Measurements from ENCODE around the gene COL3A1. TPM values are rescaled to one million over a fixed set of nuclear protein-coding genes. Genes with fewer than 3 reads are reported as not detected.
A peak's percentile ranks its signal among the peaks of the same experiment; 100 is the strongest.

Gene COL3A1
- 0.17 TPM in 1 of 2 replicates, not detected in the other for total RNA-seq (2014; rRNA removed; shearing (Covaris generic))
- polyA plus RNA-seq (2016; fragmentation: Nextera tagmentation; extraction: Ambion mirVana), result 0.31 TPM in 2 replicates
- long read RNA-seq, result 0 reads

GRCh38 chr2:188974164-188974563 is at the start of gene COL3A1:
Gene COL3A1, plus strand, starts transcription at chr2:188974373. Its CDS starts 117 bp downstream, at chr2:188974490.
- Histone ChIP-seq H3K9me2 (ENCODE audit: insufficient read depth) (no peaks in the 10 kb centered on the region), H3K4me2 (no peak within 1 kb of the TSS), H3K36me3 (ENCODE audit: insufficient read depth) (no peaks in the 10 kb centered on the region), H3K27me3 (ENCODE audit: insufficient read depth) (no peaks in the 10 kb centered on the region), H3K79me2 (replicated peaks; ENCODE audit: insufficient read depth) (no peaks in the 10 kb centered on the region), H3F3A (replicated peaks; ENCODE audit: low read depth) (no peaks in the 10 kb centered on the region), H3K4me1 (ENCODE audit: insufficient read depth) (no peaks in the 10 kb centered on the region), H2AFZ (peak within 1 kb of the TSS; percentile 87), H4K20me1 (replicated peaks; ENCODE audit: insufficient read depth) (no peaks in the 10 kb centered on the region), H3K4me3 (no peak within 1 kb of the TSS), H3K27ac (ENCODE audit: low read depth) (no peak within 1 kb of the TSS)
- Mint-ChIP-seq H3K27ac (peak within 1 kb of the TSS; percentile 27), H3K4me1 (peaks cover 5% of the 10 kb centered on the region; the same call in 2 of the 3 replicates), H3K4me3 (no peak within 1 kb of the TSS), H3K36me3 (ENCODE audit: low read depth) (no peaks in the 10 kb centered on the region), H3K9me3 (no peaks in the 10 kb centered on the region), H3K27me3 (ENCODE audit: insufficient read depth, low read depth, poor library complexity) (no peaks in the 10 kb centered on the region)
- DNase-seq (ENCODE audit: low spot score) (no peak), ATAC-seq (no peak)
- TF ChIP-seq POLR2AphosphoS5 (IDR thresholded peaks at IDR 0.05; ENCODE audit: low read depth) (no peak), EZH2 (IDR thresholded peaks at IDR 0.05; ENCODE audit: low read depth, unreplicated experiment) (no peak), CTCF (conservative IDR thresholded peaks at IDR 0.05; ENCODE audit: low read depth in 2 of 2) (no peak), ZNF114 (CRISPR knock-in tag; IDR thresholded peaks at IDR 0.05) (no peak), ZNF331 (CRISPR knock-in tag; IDR thresholded peaks at IDR 0.05; ENCODE audit: low read depth) (no peak), CREB1 (CRISPR knock-in tag; IDR thresholded peaks at IDR 0.05; ENCODE audit: low read depth) (no peak), STAT1 (IDR thresholded peaks at IDR 0.05; ENCODE audit: unreplicated experiment) (no peak), EZH2phosphoT487 (IDR thresholded peaks at IDR 0.05; ENCODE audit: unreplicated experiment) (no peak)
- TF ChIP-seq, protein P1, sequence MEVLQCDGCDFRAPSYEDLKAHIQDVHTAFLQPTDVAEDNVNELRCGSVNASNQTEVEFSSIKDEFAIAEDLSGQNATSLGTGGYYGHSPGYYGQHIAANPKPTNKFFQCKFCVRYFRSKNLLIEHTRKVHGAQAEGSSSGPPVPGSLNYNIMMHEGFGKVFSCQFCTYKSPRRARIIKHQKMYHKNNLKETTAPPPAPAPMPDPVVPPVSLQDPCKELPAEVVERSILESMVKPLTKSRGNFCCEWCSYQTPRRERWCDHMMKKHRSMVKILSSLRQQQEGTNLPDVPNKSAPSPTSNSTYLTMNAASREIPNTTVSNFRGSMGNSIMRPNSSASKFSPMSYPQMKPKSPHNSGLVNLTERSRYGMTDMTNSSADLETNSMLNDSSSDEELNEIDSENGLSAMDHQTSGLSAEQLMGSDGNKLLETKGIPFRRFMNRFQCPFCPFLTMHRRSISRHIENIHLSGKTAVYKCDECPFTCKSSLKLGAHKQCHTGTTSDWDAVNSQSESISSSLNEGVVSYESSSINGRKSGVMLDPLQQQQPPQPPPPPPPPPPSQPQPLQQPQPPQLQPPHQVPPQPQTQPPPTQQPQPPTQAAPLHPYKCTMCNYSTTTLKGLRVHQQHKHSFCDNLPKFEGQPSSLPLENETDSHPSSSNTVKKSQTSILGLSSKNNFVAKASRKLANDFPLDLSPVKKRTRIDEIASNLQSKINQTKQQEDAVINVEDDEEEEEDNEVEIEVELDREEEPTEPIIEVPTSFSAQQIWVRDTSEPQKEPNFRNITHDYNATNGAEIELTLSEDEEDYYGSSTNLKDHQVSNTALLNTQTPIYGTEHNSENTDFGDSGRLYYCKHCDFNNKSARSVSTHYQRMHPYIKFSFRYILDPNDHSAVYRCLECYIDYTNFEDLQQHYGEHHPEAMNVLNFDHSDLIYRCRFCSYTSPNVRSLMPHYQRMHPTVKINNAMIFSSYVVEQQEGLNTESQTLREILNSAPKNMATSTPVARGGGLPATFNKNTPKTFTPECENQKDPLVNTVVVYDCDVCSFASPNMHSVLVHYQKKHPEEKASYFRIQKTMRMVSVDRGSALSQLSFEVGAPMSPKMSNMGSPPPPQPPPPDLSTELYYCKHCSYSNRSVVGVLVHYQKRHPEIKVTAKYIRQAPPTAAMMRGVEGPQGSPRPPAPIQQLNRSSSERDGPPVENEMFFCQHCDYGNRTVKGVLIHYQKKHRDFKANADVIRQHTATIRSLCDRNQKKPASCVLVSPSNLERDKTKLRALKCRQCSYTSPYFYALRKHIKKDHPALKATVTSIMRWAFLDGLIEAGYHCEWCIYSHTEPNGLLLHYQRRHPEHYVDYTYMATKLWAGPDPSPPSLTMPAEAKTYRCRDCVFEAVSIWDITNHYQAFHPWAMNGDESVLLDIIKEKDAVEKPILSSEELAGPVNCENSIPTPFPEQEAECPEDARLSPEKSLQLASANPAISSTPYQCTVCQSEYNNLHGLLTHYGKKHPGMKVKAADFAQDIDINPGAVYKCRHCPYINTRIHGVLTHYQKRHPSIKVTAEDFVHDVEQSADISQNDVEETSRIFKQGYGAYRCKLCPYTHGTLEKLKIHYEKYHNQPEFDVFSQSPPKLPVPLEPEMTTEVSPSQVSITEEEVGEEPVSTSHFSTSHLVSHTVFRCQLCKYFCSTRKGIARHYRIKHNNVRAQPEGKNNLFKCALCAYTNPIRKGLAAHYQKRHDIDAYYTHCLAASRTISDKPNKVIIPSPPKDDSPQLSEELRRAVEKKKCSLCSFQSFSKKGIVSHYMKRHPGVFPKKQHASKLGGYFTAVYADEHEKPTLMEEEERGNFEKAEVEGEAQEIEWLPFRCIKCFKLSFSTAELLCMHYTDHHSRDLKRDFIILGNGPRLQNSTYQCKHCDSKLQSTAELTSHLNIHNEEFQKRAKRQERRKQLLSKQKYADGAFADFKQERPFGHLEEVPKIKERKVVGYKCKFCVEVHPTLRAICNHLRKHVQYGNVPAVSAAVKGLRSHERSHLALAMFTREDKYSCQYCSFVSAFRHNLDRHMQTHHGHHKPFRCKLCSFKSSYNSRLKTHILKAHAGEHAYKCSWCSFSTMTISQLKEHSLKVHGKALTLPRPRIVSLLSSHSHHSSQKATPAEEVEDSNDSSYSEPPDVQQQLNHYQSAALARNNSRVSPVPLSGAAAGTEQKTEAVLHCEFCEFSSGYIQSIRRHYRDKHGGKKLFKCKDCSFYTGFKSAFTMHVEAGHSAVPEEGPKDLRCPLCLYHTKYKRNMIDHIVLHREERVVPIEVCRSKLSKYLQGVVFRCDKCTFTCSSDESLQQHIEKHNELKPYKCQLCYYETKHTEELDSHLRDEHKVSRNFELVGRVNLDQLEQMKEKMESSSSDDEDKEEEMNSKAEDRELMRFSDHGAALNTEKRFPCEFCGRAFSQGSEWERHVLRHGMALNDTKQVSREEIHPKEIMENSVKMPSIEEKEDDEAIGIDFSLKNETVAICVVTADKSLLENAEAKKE (CRISPR knock-in tag; IDR thresholded peaks at IDR 0.05), result no peak
